ENCODE data around the gene CCL26.
"Not testable (repeated sequence)": the region's sequence is repeated elsewhere in the genome, so short reads cannot be mapped to it uniquely, and the experiment has no call there.

The CCL26 gene

GRCh38 chr7:75792567-75792966, 20.6 kb upstream of the CCL26 start:
- not testable (repeated sequence) for DNase-seq (ENCODE audit: low read depth)

DNA sequence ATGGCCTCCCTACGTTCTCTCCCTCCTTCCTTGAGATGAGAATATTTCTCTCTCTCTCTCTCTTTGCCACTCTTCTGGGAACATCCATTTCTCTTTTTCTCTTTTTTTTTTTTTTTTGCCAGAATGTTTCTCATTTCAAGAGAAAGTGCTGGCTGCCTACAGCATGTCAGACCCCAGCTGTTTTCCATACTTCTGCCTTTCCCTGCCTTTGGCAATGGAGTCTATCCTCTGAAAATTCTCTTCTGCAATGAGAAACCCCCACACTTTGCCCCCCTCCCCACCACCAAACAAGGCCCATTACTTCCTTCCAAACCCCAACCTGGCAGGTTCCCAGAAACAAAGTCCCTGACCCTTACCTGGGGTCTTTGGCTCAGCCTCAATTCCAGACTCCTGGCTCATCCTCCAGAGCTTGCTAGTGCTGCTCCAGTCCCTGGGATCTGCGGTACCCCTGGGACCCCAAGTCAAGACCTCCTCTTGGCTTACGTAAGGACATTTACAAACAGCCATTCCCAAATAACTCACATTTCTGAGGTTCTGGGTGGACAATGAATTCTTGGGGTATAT, 17.4 kb upstream of the CCL26 start:
- no peak for DNase-seq (ENCODE audit: low read depth)

GRCh38 chr7:75788154-75788847, 16.3 kb upstream of the CCL26 start:
- DNase-seq (ENCODE audit: low read depth), result not testable (repeated sequence)

GRCh38 chr7:75783058-75783457, 11.0 kb upstream of the CCL26 start:
- DNase-seq (ENCODE audit: low read depth), result not testable (repeated sequence)

GRCh38 chr7:75780647-75781273, 8.7 kb upstream of the CCL26 start:
- not testable (repeated sequence) for DNase-seq (ENCODE audit: low read depth)

GRCh38 chr7:75779516-75779915, 7.5 kb upstream of the CCL26 start:
- not testable (repeated sequence) for DNase-seq (ENCODE audit: low read depth)

DNA sequence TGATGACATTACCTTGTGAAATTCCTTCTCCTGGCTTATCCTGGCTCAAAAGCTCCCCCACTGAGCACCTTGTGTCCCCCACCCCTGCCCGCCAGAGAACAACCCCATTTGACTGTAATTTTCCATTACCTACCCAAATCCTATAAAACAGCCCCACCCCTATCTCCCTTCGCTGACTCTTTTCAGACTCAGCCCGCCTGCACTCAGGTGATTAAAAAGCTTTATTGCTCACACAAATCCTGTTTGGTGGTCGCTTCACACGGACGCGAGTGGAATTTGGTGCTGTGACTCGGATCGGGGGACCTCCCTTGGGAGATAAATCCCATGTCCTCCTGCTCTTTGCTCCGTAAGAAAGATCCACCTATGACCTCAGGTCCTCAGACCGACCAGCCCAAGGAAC, 7.0 kb upstream of the CCL26 start:
- DNase-seq (ENCODE audit: low read depth), result not testable (repeated sequence)

DNA sequence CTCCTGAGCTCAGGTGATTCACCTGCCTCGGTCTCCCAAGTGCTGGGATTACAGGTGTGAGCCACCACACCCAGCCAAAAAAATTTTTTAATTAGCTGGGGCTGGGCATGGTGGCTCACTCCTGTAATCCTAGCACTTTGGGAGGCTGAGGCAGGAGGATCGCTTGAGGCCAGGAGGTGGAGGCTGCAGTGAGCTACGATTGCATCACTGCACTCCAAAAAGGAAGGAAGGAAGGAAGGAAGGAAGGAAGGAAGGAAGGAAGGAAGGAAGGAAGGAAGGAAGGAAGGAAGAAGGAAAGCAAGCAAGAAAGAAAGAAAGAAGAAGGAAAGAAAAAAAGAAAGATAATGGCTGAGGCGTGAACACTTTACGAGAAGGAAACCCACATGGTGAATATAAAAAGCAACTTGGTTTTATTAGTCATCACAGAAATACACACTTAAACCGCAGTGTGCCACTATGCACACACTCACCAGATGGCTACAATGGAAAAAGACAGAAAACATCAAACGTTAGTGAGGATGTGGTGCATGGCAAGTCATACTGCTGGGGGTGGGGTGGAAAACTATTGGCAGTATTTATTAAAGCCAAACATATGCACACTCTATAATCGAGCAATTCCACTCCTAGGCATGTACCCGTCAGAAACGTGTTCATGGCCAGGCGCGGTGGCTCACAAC, 4.4 kb upstream of the CCL26 start:
- DNase-seq (ENCODE audit: low read depth), result no peak

DNA sequence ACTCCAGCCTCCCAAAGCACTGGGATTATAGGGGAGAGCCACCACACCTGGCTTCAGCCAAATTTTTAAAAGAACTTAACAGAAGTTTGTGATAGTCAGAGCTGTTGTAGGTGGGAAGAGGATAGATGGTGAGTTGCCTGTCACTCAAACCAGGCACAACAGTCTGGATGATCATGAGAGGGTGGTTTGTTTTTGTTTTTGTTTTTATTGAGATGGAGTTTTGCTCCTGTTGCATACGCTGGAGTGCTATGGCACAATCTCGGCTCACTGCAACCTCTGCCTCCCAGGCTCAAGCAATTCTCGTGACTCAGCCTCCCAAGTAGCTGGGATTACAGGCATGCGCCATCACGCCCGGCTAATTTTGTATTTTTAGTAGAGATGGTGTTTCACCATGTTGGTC, 1.9 kb upstream of the CCL26 start:
- DNase-seq (ENCODE audit: low read depth), result not testable (repeated sequence)

GRCh38 chr7:75771224-75771623, 787 bp downstream of the CCL26 start:
- no peak for DNase-seq (ENCODE audit: low read depth)

GRCh38 chr7:75762350-75762917, 9.6 kb downstream of the CCL26 start:
- no peak for DNase-seq (ENCODE audit: low read depth)

- not testable (repeated sequence) for DNase-seq (ENCODE audit: low read depth)
Observed at GRCh38 chr7:75761801-75762200, 10.2 kb downstream of the CCL26 start.

- no peak for DNase-seq (ENCODE audit: low read depth)
Observed at GRCh38 chr7:75758491-75758890, 13.5 kb downstream of the CCL26 start.

DNA sequence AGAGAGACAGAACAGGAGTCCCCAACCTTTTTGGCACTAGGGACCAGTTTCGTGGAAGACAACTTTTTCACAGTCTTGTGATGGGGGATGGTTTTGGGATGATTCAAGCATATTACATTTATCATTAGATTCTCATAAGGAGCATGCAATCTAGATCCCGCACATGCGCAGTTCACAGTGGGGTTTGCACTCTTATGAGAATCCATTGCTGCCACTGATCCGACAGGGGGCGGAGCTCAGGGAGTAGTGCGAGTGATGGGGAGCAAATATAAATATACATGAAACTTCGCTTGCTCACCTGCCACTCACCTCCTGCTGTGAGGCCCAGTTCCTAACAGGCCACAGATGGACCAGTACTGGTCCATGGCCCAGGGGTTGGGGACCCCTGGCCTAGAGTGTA, 14.2 kb downstream of the CCL26 start:
- DNase-seq (ENCODE audit: low read depth), result no peak

DNA sequence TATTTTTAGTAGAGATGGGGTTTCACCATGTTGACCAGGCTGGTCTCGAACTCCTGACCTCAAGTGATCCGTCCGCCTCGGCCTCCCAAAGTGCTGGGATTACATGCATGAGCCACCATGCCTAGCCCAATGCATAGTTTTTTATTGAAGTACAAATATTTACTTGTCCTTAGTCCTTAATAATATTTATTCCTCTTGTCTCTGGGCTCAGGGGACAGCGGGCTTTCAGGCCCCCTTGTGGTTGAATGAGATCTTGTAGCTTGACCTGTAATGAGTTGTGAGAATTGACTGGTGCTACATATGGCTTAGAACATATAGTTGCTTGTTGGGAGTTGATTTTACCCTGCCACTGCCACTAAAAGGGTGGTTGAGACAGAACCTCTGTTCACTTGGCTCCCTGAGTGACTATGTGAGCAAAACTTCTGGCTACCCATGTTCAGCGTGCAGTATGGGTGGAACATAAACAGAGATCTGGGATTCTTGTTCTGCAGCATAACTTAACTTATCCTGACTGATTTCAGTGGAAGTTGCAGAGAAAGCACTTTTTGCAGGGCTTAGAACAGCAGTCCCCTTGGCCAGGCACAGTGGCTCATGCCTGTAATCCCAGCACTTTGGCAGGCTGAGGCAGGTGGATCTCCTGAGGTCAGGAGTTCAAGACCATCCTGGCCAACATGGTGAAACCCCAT, 14.9 kb downstream of the CCL26 start:
- no peak for DNase-seq (ENCODE audit: low read depth)

DNA sequence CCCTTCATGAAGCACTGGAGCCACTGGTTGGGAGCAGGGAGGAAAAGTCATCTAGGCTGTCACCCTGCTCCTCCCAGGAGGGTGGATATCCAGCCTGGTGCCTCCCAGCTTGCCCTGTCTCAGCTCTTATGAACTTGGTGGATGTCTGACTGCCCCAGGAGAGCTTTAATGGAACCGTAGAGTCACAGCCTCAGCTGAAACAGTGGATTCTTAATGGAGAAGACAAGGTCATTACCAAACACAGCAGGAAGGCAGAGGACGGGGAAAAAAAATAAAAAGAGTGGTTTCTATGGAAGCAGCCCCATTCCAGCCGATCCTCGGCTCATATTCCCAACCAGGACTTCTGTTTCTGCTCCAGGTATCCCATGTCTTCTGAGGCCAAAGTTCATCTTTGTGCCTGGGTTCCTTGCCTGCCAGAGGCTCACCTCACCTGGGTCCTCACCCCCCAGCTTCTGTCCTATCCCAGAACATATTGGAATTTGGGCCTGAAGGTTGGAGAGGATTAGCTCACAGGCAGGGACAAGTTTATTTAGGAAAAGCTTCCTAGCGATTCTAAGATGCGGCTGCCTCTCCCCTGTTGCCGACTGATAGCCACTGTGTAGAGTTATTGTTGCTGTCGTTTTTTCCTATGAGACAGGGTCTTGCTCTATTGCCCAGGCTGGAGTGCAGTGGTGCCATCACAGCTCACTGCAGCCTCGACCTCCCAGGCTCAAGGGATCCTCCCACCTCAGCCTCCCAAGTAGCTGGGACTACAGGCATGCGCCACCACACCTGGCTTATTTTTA, 15.6 kb downstream of the CCL26 start:
- no peak for DNase-seq (ENCODE audit: low read depth)

GRCh38 chr7:75743455-75743859, 28.6 kb downstream of the CCL26 start:
- no peak for DNase-seq (ENCODE audit: low read depth)

DNA sequence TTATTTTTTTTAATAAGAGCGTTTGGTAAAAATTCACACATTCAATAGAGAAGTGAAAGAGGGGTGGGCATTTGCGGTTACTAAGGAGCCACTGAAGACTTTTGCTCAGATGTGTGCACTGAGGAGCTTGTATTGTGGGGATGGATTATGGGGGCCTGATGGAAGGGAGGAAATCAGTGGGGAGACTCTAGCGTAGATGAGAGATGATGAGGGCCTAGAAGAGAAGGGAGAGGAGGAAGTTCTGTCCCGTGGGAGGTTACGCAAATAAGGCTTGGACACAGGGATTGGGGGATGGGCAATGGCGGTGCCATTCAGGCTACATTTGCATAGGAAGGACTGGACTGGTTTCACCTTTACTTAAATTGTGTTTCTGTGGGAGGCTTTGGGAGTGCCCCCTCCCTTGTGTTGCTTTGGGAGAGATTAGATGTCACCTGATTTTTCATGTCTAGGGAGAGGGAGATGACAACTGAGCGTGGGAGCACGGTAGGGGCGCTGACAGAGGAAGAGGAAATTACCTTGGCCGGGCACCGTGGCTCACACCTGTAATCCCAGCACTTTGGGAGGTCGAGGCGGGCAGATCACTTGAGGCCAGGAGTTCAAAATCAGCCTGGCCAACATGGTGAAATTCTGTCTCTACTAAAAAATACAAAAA, 31.0 kb downstream of the CCL26 start:
- DNase-seq (ENCODE audit: low read depth), result no peak

GRCh38 chr7:75739796-75740672, 32.0 kb downstream of the CCL26 start:
- no peak for DNase-seq (ENCODE audit: low read depth)
